PC-3 (cell line): ENCODE measurements around the gene BAZ2A. TPM values are rescaled to one million over a fixed set of nuclear protein-coding genes. Genes with fewer than 3 reads are reported as not detected.

Experiments
- ATAC-seq: fragments of 200-7000 bp; cut with Tn5 transposase; 2 replicates; pipeline ENCODE4 v1.9.1; 2020; ENCODE audit warnings: mild to moderate bottlenecking, moderate library complexity
- BruUV-seq: library from RNA; stranded (reverse); fragments of 400-500 nt; replicated peaks from 2 replicates; lab custom pipeline; 2021; lab: Mats Ljungman, UMichigan
- CTCF ChIA-PET: fragments of 300-600 bp; sonication (Branson Sonifier 250); formaldehyde crosslinking; loops from one replicate; lab custom pipeline; 2022; ENCODE audit warnings: antibody characterized with exemption; lab: Charles Lee
- POLR2A ChIA-PET: fragments of 300-600 bp; sonication (Branson Sonifier 250); formaldehyde crosslinking; loops from one replicate; lab custom pipeline; 2022; ENCODE audit warnings: antibody characterized with exemption; ENCODE audit not compliant: unreplicated experiment; lab: Charles Lee
- DNase-seq: peaks from one replicate; pipeline ENCODE4 v3.0.0-alpha.2; 2015
- H2AFZ ChIP-seq: fragments of 300-600 bp; sonication (generic); 2 replicates; pipeline ENCODE4 v1.6.0; 2016; ENCODE audit warnings: antibody characterized with exemption, low read length
- H3F3A ChIP-seq: fragments of 300-600 bp; sonication (generic); one replicate; pipeline ENCODE4 v1.6.0; 2017; ENCODE audit warnings: antibody characterized with exemption, low read length, control low read depth, mild to moderate bottlenecking; ENCODE audit not compliant: unreplicated experiment
- H3K27ac ChIP-seq: fragments of 300-600 bp; sonication (generic); 2 replicates; pipeline ENCODE4 v1.5.1; 2016; ENCODE audit warnings: mild to moderate bottlenecking, low read length
- H3K27me3 ChIP-seq: fragments of 300-600 bp; sonication (generic); 2 replicates; pipeline ENCODE4 v1.6.1; 2016; ENCODE audit warnings: low read length, mixed read lengths
- H3K36me3 ChIP-seq: fragments of 300-600 bp; sonication (generic); 2 replicates; pipeline ENCODE4 v1.6.1; 2016; ENCODE audit warnings: low read depth, mixed run types, low read length, mixed read lengths
- H3K4me1 ChIP-seq: fragments of 300-600 bp; sonication (generic); 2 replicates; pipeline ENCODE4 v1.5.1; 2016; ENCODE audit warnings: low read length; ENCODE audit not compliant: insufficient read depth
- H3K4me2 ChIP-seq: fragments of 300-600 bp; sonication (generic); 2 replicates; pipeline ENCODE4 v1.6.0; 2016; ENCODE audit warnings: low read length
- H3K4me3 ChIP-seq: fragments of 300-600 bp; sonication (generic); 2 replicates; pipeline ENCODE4 v1.5.1; 2016; ENCODE audit warnings: mild to moderate bottlenecking, low read length, mixed read lengths
- H3K79me2 ChIP-seq: fragments of 300-600 bp; sonication (generic); 2 replicates; pipeline ENCODE4 v1.6.1; 2017; ENCODE audit warnings: low read length, mixed read lengths
- H3K9ac ChIP-seq: fragments of 300-600 bp; sonication (generic); 2 replicates; pipeline ENCODE4 v1.6.0; 2016; ENCODE audit warnings: mild to moderate bottlenecking, low read length
- H3K9me2 ChIP-seq: fragments of 300-600 bp; sonication (generic); replicated peaks from 2 replicates; pipeline ENCODE4 v1.6.1; 2016; ENCODE audit warnings: mixed run types, low read length, mixed read lengths
- H3K9me3 ChIP-seq: fragments of 300-600 bp; sonication (generic); 2 replicates; pipeline ENCODE4 v1.6.1; 2016; ENCODE audit warnings: low read length, mixed read lengths
- H4K20me1 ChIP-seq: fragments of 300-600 bp; sonication (generic); 2 replicates; pipeline ENCODE4 v1.6.1; 2016; ENCODE audit warnings: low read length, mixed read lengths
- EZH2 ChIP-seq: fragments of 300-600 bp; sonication (generic); IDR thresholded peaks from one replicate; pipeline ENCODE4 v1.6.1; 2017; ENCODE audit warnings: antibody characterized with exemption, mild to moderate bottlenecking, low read length; ENCODE audit not compliant: unreplicated experiment
- EZH2phosphoT487 ChIP-seq: fragments of 300-600 bp; sonication (generic); IDR thresholded peaks from 2 replicates; pipeline ENCODE4 v1.6.1; 2018; ENCODE audit warnings: mild to moderate bottlenecking, antibody characterized with exemption, low read length, borderline replicate concordance
- intact Hi-C: fragments of 100-400 bp; cut with micrococcal nuclease; formaldehyde crosslinking; loops from 2 replicates; pipeline ENCODE4 v1.9.0; 2023
- total RNA-seq: library from RNA; depleted of rRNA; stranded (reverse); fragments of >200 nt; gene quantifications from 2 replicates; pipeline ENCODE4 v1.2.3, GENCODE V29; 2014
- TF ChIP-seq, protein P1 (sequence below): fragments of 300-600 bp; sonication (generic); conservative IDR thresholded peaks from 2 replicates; pipeline ENCODE4 v1.5.1; 2017; ENCODE audit warnings: antibody characterized with exemption, low read depth, mild to moderate bottlenecking, low read length

Gene BAZ2A
- total RNA-seq, 1 experiment from 2014 or later: 33.8 TPM

DNA sequence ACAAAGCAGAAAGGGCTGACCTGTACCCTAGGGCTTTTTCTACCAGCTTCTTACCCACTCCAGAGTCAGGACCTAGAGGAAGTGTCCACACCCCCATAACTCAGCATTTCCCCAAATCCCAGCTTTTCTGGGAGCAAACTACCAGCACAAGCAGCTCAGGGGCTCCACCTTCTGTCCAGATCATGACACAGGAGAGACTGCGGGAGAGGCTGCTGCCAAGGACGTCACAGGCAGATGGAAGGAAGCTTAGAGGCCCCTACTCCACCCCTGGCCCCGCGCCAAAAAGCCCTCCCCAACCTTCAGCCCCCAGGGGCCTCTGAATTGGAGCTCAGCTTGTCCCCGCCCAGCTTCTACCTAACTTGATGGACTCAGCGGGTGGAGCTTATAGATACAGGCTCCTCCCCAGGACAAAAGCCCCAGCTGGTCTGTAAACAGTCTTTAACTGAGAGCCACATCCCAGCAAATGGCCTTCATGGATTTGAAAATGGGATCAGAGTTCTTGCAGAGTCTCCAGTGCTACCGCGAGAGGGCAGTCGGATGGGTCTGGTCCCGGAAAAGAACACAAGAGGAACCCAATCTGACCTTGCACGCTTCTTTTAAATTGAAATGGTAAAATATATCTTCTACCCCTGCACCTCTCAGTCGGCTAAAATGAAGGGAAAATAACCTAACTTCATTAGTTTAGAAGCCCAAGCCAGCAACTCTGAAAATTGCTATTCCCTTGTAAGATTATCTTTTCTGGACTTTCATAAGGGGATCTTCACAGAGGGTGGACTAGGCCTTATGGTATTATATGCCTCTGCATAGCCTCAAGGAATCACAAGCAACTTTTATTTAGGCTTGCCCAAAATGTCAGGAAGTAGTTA is 6.8 kb upstream of the BAZ2A start:
- H3K9me2 ChIP-seq: no peaks in the 10 kb centered on the region
- BruUV-seq: TSS peak; percentile 58
- peak overlapping the region; percentile 100 for H3K4me2 ChIP-seq
- H3K4me3 ChIP-seq: peak overlapping the region; percentile 90
- H3K4me1 ChIP-seq: peaks cover 36% of the 10 kb centered on the region
- TF ChIP-seq, protein P1, sequence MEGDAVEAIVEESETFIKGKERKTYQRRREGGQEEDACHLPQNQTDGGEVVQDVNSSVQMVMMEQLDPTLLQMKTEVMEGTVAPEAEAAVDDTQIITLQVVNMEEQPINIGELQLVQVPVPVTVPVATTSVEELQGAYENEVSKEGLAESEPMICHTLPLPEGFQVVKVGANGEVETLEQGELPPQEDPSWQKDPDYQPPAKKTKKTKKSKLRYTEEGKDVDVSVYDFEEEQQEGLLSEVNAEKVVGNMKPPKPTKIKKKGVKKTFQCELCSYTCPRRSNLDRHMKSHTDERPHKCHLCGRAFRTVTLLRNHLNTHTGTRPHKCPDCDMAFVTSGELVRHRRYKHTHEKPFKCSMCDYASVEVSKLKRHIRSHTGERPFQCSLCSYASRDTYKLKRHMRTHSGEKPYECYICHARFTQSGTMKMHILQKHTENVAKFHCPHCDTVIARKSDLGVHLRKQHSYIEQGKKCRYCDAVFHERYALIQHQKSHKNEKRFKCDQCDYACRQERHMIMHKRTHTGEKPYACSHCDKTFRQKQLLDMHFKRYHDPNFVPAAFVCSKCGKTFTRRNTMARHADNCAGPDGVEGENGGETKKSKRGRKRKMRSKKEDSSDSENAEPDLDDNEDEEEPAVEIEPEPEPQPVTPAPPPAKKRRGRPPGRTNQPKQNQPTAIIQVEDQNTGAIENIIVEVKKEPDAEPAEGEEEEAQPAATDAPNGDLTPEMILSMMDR: peak; percentile 81
- no peak for TF ChIP-seq EZH2phosphoT487
- no peaks in the 10 kb centered on the region for H3K27me3 ChIP-seq
- ChIA-PET POLR2A (interaction anchor here (0.5 to 1.5 kb wide), 7 partner anchors 25 to 908 kb away, joined by 3 to 14 read pairs (median 5); partner anchors contain the start of genes CD63, NACA, PTGES3 and RBMS2), CTCF (interaction anchor here (0.5 to 1.5 kb wide), 25 partner anchors 9 to 364 kb away, joined by 3 to 19 read pairs (median 5); partner anchors contain the start of genes ATP5F1B, NACA, PTGES3 and RBMS2)
- peak overlapping the region; percentile 83 for H3K27ac ChIP-seq
- H4K20me1 ChIP-seq: 0 out of 2 replicates have a peak, but pooled peaks cover 8% of the 10 kb centered on the region
- H2AFZ ChIP-seq: peak overlapping the region; percentile 49; the same call in 1 of the 2 replicates
- H3K9me3 ChIP-seq: no peaks in the 10 kb centered on the region
- peaks cover 32% of the 10 kb centered on the region for H3K36me3 ChIP-seq
- H3K9ac ChIP-seq: peak overlapping the region; percentile 78
- intact Hi-C loops: loop anchor here (1.0 to 2.0 kb wide), 5 partner anchors 48 to 350 kb away; partner anchors contain the start of genes NACA and PTGES3
- peaks cover 12% of the 10 kb centered on the region for H3F3A ChIP-seq
- DNase-seq (peak; percentile 98), ATAC-seq (peak; percentile 63)
- H3K79me2 ChIP-seq: peaks cover 47% of the 10 kb centered on the region

DNA sequence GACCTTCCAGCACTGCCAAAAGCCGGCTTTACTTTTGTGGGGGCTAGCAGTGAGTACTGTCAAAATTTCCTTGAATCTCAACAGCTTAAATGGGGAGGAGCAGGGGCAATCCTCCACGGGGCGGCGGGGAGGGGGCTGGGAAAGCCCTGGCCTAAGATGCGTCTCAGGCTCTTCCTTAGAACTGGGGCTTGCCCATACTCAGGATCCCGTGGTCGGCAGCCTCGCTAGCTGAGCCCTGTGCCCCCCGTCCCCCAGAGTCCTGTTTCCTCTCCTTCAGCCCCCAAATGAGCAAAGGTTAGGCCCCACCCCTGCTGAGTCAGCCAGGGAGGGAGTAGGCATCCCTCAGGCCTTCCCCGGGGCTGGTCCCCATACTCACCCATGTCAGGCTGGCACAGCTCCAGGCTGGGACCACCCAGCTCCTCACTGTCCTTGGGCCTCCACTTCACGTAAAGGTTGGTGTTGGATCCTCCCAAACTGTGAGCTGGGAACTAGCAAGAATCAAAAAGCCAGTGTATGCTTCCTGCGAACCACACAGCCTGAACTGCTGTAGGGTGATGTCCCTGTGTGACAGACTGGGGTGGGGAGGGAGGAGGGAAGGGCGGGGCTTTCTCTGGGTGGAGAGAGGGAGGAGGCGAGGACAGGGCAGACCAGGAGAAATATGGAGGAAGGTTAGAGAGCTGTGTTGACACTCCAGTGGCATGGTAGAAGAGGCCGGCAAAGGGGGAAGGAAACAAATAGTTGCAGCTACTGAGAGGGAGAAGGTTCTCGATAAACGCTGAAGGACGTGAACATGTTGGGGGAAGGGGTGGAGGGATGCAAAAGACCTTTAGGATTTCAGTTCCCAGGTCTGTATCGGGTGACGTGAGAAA is 5.9 kb upstream of the BAZ2A start:
- no peak for TF ChIP-seq EZH2
- TF ChIP-seq, protein P1: no peak
- no peak for TF ChIP-seq EZH2phosphoT487
- ATAC-seq: peak; percentile 65
- Histone ChIP-seq H3K4me2 (peak overlapping the region; percentile 100), H3K27ac (peak overlapping the region; percentile 83), H3K4me3 (peak overlapping the region; percentile 90), H3K27me3 (no peaks in the 10 kb centered on the region), H3K9me2 (no peaks in the 10 kb centered on the region), H3K9me3 (no peaks in the 10 kb centered on the region), H4K20me1 (0 out of 2 replicates have a peak, but pooled peaks cover 8% of the 10 kb centered on the region), H2AFZ (peak overlapping the region; percentile 49), H3K36me3 (peaks cover 29% of the 10 kb centered on the region), H3K4me1 (peaks cover 39% of the 10 kb centered on the region), H3K79me2 (peaks cover 48% of the 10 kb centered on the region), H3F3A (peaks cover 12% of the 10 kb centered on the region), H3K9ac (peak overlapping the region; percentile 78)
- ChIA-PET POLR2A (interaction anchor here (0.6 to 1.5 kb wide), 6 partner anchors 32 to 320 kb away, joined by 3 to 11 read pairs (median 4); partner anchors contain the start of genes NACA, PTGES3 and RBMS2), CTCF (interaction anchor here (0.5 to 1.5 kb wide), 19 partner anchors 8 to 365 kb away, joined by 3 to 19 read pairs (median 6); partner anchors contain the start of genes ATP5F1B, NACA, PTGES3 and RBMS2)
- BruUV-seq: TSS peak; percentile 27
- DNase-seq: peak; percentile 86
- intact Hi-C loops: loop anchor here (2.0 kb wide), 4 partner anchors 49 to 351 kb away; partner anchors contain the start of gene NACA
